GM11168 (cell line): Measurements from ENCODE around the gene TMSB15C.
"Not testable (repeated sequence)": the region's sequence is repeated elsewhere in the genome, so short reads cannot be mapped to it uniquely, and the experiment has no call there.

Source experiments
- in situ Hi-C: fragments of 300-500 bp; cut with MboI; formaldehyde crosslinking; loops from one replicate; pipeline ENCODE4 v1.12.0; 2022; ENCODE audit warnings: low sequenced_read_pairs; ENCODE audit not compliant: unreplicated experiment

Gene TMSB15C

GRCh38 chrX:104054956-104055355 is 21.1 kb downstream of the TMSB15C start:
- in situ Hi-C loops, result not testable (repeated sequence)

GRCh38 chrX:104047171-104047570 is 28.9 kb downstream of the TMSB15C start:
- in situ Hi-C loops, result no loop called here

GRCh38 chrX:104045642-104046041 is 30.4 kb downstream of the TMSB15C start:
- in situ Hi-C loops, result no loop called here

- in situ Hi-C loops, result no loop called here
Observed at GRCh38 chrX:104041003-104041402, 35.0 kb downstream of the TMSB15C start.

GRCh38 chrX:104039689-104040505 is 36.1 kb downstream of the TMSB15C start, which contains the start of gene H2BW2:
Gene H2BW2, plus strand, starts transcription at chrX:104039956. Its CDS starts 39 bp downstream, at chrX:104039995.
- in situ Hi-C loops, result no loop called here
